ENCODE results near the gene STXBP5.

STXBP5 gene

DNA sequence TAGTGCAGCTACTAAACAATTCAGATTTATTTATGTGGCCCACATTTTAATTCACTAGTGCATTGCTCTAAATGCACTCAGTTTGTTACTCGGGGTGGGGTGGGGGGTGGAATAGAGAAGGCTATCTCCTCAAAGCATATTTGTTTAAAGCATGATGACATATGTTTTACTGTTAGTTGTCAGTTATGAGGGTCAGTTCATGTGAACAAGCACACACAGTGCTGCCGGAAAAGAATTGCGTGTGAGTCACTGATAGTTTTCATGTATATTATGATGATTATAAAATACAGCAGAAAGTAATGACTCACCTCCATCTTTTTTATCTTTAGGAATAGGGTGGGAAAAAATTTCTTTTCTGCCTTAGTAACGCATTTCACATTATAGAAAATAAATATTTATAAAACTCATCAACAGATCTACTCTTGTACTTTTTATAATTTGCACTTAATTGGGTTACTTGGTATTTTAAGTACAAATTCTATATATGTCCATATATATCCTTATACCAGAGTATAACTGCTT, 42.2 kb upstream of the STXBP5 start:
- no peaks in the 10 kb centered on the region; the same call in 1 of the 2 replicates for H3K79me2 ChIP-seq (ENCODE audit: insufficient read depth, low read length)

DNA sequence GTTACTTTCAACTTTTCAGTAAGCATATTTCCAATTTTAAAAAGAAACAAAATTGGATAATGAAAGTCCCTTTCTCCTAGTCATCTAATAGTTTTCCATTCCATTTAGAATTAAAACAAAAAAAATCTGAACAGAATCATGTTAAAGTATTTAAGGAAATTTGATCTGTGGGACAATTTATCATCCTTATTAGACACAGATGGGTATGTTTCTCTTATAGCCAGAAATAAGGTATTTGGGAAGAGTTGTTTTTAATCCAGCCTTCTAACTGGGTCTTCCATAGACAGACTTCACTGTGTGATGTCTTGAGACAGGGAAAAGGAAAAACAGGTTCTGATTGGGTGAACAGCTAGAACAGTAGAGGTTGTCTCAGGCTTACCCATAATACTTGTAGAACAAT, 39.5 kb upstream of the STXBP5 start:
- Histone ChIP-seq H4K20me1 (ENCODE audit: insufficient read depth, low read length) (no peaks in the 10 kb centered on the region), H2AFZ (ENCODE audit: low read length) (no peak overlapping the region), H3K9me2 (ENCODE audit: low read depth, low read length) (no peaks in the 10 kb centered on the region), H3K4me1 (ENCODE audit: insufficient read depth, low read length, severe bottlenecking) (no peaks in the 10 kb centered on the region), H3K27me3 (ENCODE audit: insufficient read depth, low read length) (no peaks in the 10 kb centered on the region), H3K27ac (ENCODE audit: low read depth, low read length, poor library complexity, severe bottlenecking) (no peak overlapping the region), H3K4me3 (ENCODE audit: low read depth, low read length, poor library complexity, severe bottlenecking) (no peak overlapping the region), H3K4me2 (ENCODE audit: low read length) (no peak overlapping the region), H3K79me2 (ENCODE audit: insufficient read depth, low read length) (no peaks in the 10 kb centered on the region; the same call in 1 of the 2 replicates), H3K36me3 (ENCODE audit: insufficient read depth, low read length) (no peaks in the 10 kb centered on the region), H3K9ac (ENCODE audit: low read length) (no peak overlapping the region), H3F3A (ENCODE audit: insufficient read depth, low read length) (no peaks in the 10 kb centered on the region), H3K9me3 (ENCODE audit: low read length) (no peaks in the 10 kb centered on the region)
- TF ChIP-seq EZH2 (IDR thresholded peaks at IDR 0.05; ENCODE audit: borderline replicate concordance, low read length): no peak
- TF ChIP-seq, protein P1, sequence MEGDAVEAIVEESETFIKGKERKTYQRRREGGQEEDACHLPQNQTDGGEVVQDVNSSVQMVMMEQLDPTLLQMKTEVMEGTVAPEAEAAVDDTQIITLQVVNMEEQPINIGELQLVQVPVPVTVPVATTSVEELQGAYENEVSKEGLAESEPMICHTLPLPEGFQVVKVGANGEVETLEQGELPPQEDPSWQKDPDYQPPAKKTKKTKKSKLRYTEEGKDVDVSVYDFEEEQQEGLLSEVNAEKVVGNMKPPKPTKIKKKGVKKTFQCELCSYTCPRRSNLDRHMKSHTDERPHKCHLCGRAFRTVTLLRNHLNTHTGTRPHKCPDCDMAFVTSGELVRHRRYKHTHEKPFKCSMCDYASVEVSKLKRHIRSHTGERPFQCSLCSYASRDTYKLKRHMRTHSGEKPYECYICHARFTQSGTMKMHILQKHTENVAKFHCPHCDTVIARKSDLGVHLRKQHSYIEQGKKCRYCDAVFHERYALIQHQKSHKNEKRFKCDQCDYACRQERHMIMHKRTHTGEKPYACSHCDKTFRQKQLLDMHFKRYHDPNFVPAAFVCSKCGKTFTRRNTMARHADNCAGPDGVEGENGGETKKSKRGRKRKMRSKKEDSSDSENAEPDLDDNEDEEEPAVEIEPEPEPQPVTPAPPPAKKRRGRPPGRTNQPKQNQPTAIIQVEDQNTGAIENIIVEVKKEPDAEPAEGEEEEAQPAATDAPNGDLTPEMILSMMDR (IDR thresholded peaks at IDR 0.05; ENCODE audit: low read length): no peak

More for the DNA sequence above, 42.2 kb upstream of the STXBP5 start:
- H3K36me3 ChIP-seq (ENCODE audit: insufficient read depth, low read length): no peaks in the 10 kb centered on the region
- no peak for TF ChIP-seq EZH2 (IDR thresholded peaks at IDR 0.05; ENCODE audit: borderline replicate concordance, low read length)
- TF ChIP-seq, protein P1 (IDR thresholded peaks at IDR 0.05; ENCODE audit: low read length): no peak
- no peak overlapping the region for H3K4me3 ChIP-seq (ENCODE audit: low read depth, low read length, poor library complexity, severe bottlenecking)
- no peaks in the 10 kb centered on the region for H3F3A ChIP-seq (ENCODE audit: insufficient read depth, low read length)
- no peaks in the 10 kb centered on the region for H3K9me3 ChIP-seq (ENCODE audit: low read length)
- H4K20me1 ChIP-seq (ENCODE audit: insufficient read depth, low read length): no peaks in the 10 kb centered on the region
- no peak overlapping the region for H3K4me2 ChIP-seq (ENCODE audit: low read length)
- H3K9me2 ChIP-seq (ENCODE audit: low read depth, low read length): no peaks in the 10 kb centered on the region
- H3K27me3 ChIP-seq (ENCODE audit: insufficient read depth, low read length): no peaks in the 10 kb centered on the region
- H3K4me1 ChIP-seq (ENCODE audit: insufficient read depth, low read length, severe bottlenecking): no peaks in the 10 kb centered on the region
- no peak overlapping the region for H3K27ac ChIP-seq (ENCODE audit: low read depth, low read length, poor library complexity, severe bottlenecking)
- no peak overlapping the region for H3K9ac ChIP-seq (ENCODE audit: low read length)
- no peak overlapping the region for H2AFZ ChIP-seq (ENCODE audit: low read length)

DNA sequence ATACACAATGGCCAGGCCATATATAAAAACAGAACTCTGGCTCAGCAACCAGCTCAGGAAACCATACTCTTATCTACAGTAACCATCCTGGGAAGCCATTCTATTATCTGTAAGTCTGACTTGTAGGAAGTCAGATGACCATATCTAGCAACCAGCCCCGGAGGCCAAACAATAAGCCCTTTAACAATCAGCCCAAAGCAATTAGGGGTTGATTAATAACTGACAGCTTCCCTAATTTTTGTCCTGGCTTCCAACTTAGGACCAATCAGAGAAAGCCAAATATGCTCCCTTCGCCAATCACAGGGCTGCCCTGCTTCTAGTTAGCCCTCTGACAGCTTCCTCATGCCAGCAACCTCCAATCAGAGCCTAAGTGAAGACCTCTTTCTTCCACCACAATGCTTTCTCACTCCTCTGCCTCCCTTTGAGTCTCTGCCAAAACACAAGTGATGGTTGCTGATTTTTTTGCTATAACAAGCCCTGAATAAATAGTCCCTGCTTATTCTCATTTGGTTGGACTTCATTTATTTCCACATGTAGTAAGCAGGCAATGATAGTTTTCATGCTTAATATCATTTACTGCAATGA, 37.8 kb upstream of the STXBP5 start:
- H3K27me3 ChIP-seq (ENCODE audit: insufficient read depth, low read length): no peaks in the 10 kb centered on the region
- no peak overlapping the region for H3K27ac ChIP-seq (ENCODE audit: low read depth, low read length, poor library complexity, severe bottlenecking)
- no peaks in the 10 kb centered on the region for H4K20me1 ChIP-seq (ENCODE audit: insufficient read depth, low read length)
- H3K36me3 ChIP-seq (ENCODE audit: insufficient read depth, low read length): no peaks in the 10 kb centered on the region
- H3K9ac ChIP-seq (ENCODE audit: low read length): no peak overlapping the region
- TF ChIP-seq EZH2 (IDR thresholded peaks at IDR 0.05; ENCODE audit: borderline replicate concordance, low read length): no peak
- TF ChIP-seq, protein P1 (IDR thresholded peaks at IDR 0.05; ENCODE audit: low read length): no peak
- no peaks in the 10 kb centered on the region for H3F3A ChIP-seq (ENCODE audit: insufficient read depth, low read length)
- no peaks in the 10 kb centered on the region for H3K4me1 ChIP-seq (ENCODE audit: insufficient read depth, low read length, severe bottlenecking)
- no peaks in the 10 kb centered on the region for H3K9me3 ChIP-seq (ENCODE audit: low read length)
- H3K79me2 ChIP-seq (ENCODE audit: insufficient read depth, low read length): no peaks in the 10 kb centered on the region
- H3K4me2 ChIP-seq (ENCODE audit: low read length): no peak overlapping the region
- H2AFZ ChIP-seq (ENCODE audit: low read length): no peak overlapping the region
- H3K9me2 ChIP-seq (ENCODE audit: low read depth, low read length): no peaks in the 10 kb centered on the region
- H3K4me3 ChIP-seq (ENCODE audit: low read depth, low read length, poor library complexity, severe bottlenecking): no peak overlapping the region
